ENCODE results near the gene RAD51B. TPM values are rescaled to one million over a fixed set of nuclear protein-coding genes. Genes with fewer than 3 reads are reported as not detected.
A peak's percentile ranks its signal among the peaks of the same experiment; 100 is the strongest.

Gene RAD51B
- total RNA-seq, 4 donors from 2014 or later, result 6.2 to 39.9 (median 12.9) TPM

- Histone ChIP-seq H3K36me3 (no peaks in the 10 kb centered on the region), H3K27me3 (no peaks in the 10 kb centered on the region), H3K4me1 (peaks cover 19 to 97% (median 53%) of the 10 kb centered on the region in 3 donors), H3K27ac (peak overlapping the region; percentile 64 to 83 (median 80)), H3K9me3 (no peaks in the 10 kb centered on the region), H3K4me3 (no peak overlapping the region)
- intact Hi-C loops (cut with DNase I), result loop anchor here (10.0 kb wide), 1 partner anchor 195 kb away; no protein-coding TSS in a partner anchor
- 51 to 58% methylated on average over 2 to 4 of the region's 4 CpGs for WGBS, 2 donors
- TF ChIP-seq, protein P1, sequence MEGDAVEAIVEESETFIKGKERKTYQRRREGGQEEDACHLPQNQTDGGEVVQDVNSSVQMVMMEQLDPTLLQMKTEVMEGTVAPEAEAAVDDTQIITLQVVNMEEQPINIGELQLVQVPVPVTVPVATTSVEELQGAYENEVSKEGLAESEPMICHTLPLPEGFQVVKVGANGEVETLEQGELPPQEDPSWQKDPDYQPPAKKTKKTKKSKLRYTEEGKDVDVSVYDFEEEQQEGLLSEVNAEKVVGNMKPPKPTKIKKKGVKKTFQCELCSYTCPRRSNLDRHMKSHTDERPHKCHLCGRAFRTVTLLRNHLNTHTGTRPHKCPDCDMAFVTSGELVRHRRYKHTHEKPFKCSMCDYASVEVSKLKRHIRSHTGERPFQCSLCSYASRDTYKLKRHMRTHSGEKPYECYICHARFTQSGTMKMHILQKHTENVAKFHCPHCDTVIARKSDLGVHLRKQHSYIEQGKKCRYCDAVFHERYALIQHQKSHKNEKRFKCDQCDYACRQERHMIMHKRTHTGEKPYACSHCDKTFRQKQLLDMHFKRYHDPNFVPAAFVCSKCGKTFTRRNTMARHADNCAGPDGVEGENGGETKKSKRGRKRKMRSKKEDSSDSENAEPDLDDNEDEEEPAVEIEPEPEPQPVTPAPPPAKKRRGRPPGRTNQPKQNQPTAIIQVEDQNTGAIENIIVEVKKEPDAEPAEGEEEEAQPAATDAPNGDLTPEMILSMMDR (IDR thresholded peaks at IDR 0.05), result no peak
- TF ChIP-seq POLR2A (IDR thresholded peaks at IDR 0.05), result no peak
- no peak for DNase-seq
Measured at GRCh38 chr14:68139431-68140075, 320.0 kb downstream of the RAD51B start.

GRCh38 chr14:68140076-68140741 lies 320.6 kb downstream of the RAD51B start:
- TF ChIP-seq, protein P1 (IDR thresholded peaks at IDR 0.05), result no peak
- TF ChIP-seq POLR2A (IDR thresholded peaks at IDR 0.05), result no peak
- no peak for DNase-seq
- intact Hi-C loops (cut with DNase I), result loop anchor here (10.0 kb wide), 1 partner anchor 195 kb away; no protein-coding TSS in a partner anchor
- WGBS, 2 donors, result 19 to 22% methylated on average over 3 of the region's 3 CpGs
- Histone ChIP-seq H3K27ac (peak overlapping the region; percentile 65 to 83 (median 80)), H3K36me3 (no peaks in the 10 kb centered on the region), H3K9me3 (no peaks in the 10 kb centered on the region), H3K4me3 (no peak overlapping the region), H3K4me1 (peaks cover 19 to 100% (median 57%) of the 10 kb centered on the region in 3 donors), H3K27me3 (no peaks in the 10 kb centered on the region)

DNA sequence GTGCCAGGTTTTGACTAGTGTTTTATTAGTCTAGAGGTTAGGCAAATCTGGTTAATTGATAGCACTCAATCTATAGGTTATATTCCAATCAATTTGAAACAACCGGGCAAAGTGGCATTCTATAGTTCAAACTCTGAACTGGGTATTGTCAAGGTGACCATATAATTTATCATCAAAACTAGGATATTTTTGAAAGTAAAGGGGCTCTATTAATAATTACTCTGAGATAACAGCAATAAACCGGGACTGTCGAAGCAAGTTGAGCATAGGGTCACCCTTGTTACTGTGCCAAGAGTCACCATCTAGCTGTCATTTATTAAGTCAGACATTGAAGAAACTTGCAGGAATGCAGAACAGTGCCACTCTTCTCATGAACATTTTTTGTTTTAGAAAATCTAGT lies 321.2 kb downstream of the RAD51B start:
- H3K27ac ChIP-seq, result peak overlapping the region; percentile 65 to 83 (median 80)
- H3K27me3 ChIP-seq, result no peaks in the 10 kb centered on the region
- intact Hi-C loops (cut with DNase I), result loop anchor here (10.0 kb wide), 1 partner anchor 196 kb away; no protein-coding TSS in a partner anchor
- H3K4me1 ChIP-seq, result peaks cover 19 to 100% (median 52%) of the 10 kb centered on the region in 3 donors
- H3K9me3 ChIP-seq, result no peaks in the 10 kb centered on the region
- 52 to 61% methylated on average over 3 of the region's 3 CpGs for WGBS, 2 donors
- DNase-seq, result no peak
- TF ChIP-seq, protein P1 (IDR thresholded peaks at IDR 0.05), result no peak
- no peak for TF ChIP-seq POLR2A (IDR thresholded peaks at IDR 0.05)
- no peaks in the 10 kb centered on the region for H3K36me3 ChIP-seq
- no peak overlapping the region for H3K4me3 ChIP-seq

DNA sequence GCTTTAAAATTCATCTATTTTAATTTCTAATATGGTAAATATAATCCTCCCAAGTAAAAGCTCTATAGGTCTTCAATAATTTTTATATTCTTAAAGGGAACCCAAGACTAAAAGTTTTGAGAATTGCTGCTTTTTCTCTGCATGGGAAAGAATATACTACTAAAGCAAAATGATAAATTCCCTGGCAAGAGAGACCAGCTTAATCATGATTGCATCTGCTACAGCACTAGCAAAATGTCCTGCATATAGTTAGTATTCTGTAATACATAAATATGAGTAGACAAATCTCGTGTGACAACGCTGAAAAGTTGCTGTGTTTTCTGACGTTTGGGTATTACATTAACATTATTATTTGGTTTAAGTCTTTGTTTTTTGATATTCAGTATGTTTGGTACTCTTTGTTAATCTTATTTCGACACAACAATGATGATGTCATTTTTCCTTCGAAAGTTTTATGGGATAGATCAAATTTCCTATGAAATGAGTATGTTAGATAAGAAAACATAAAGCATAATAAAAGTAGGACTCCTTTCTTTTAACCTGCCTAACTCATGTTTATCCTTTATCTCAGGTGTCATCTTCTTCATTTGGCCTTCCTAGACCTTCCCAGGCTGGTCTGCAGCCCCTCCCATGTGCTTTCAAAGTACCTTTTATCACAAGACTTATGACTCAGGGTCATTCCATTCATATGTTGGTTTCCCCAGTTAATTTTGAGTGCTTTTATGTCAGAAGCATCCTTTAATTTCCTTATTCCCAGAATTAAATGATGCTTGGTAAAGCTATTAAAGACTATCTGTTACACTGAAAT lies 321.9 kb downstream of the RAD51B start:
- peaks cover 19 to 100% (median 49%) of the 10 kb centered on the region in 3 donors for H3K4me1 ChIP-seq
- H3K4me3 ChIP-seq, result no peak overlapping the region
- peak overlapping the region; percentile 4 to 83 (median 68) for H3K27ac ChIP-seq
- intact Hi-C loops (cut with DNase I), result loop anchor here (10.0 kb wide), 1 partner anchor 197 kb away; no protein-coding TSS in a partner anchor
- DNase-seq, result no peak
- H3K9me3 ChIP-seq, result no peaks in the 10 kb centered on the region
- no peaks in the 10 kb centered on the region for H3K27me3 ChIP-seq
- H3K36me3 ChIP-seq, result no peaks in the 10 kb centered on the region
- 46 to 57% methylated on average over 5 of the region's 5 CpGs for WGBS, 2 donors
- no peak for TF ChIP-seq POLR2A (IDR thresholded peaks at IDR 0.05)
- TF ChIP-seq, protein P1 (IDR thresholded peaks at IDR 0.05), result no peak
